Measurements from ENCODE around the gene HIPK4. TPM values are rescaled to one million over a fixed set of nuclear protein-coding genes. Genes with fewer than 3 reads are reported as not detected.

HIPK4 gene
- total and polyA plus RNA-seq, 2 of the 4 experiments (the other 2 are of a cell fraction): 0.12 to 0.18 TPM

GRCh38 chr19:40365613-40366401 lies 24.2 kb downstream of the HIPK4 start:
- H2AK9ac ChIP-seq (replicated peaks; ENCODE audit: low read depth, low read length, poor library complexity): peak overlapping the region; percentile 21
- DNase-seq (peak; percentile 71), ATAC-seq (ENCODE audit: low read depth) (peak; percentile 97)
- no TSS peak for BruUV-seq (replicated peaks)
- H3K9ac ChIP-seq (ENCODE audit: low read depth, low read length): peak overlapping the region; percentile 93
- peak overlapping the region; percentile 64 for H3K23ac ChIP-seq (ENCODE audit: low read depth, low read length)
- peak overlapping the region; percentile 89 for H3K14ac ChIP-seq (replicated peaks; ENCODE audit: low read depth, low read length)
- peaks cover 31% of the 10 kb centered on the region for H3K36me3 ChIP-seq (ENCODE audit: control insufficient read depth, insufficient read depth, low read length)
- H2BK20ac ChIP-seq (ENCODE audit: low read depth, low read length): no peak overlapping the region
- H3K27ac ChIP-seq (ENCODE audit: insufficient read depth, low read length): peak overlapping the region; percentile 85
- peaks cover 10% of the 10 kb centered on the region for H3K4me1 ChIP-seq (ENCODE audit: control insufficient read depth, insufficient read depth, low read length)
- no peaks in the 10 kb centered on the region for H3K9me3 ChIP-seq (ENCODE audit: control insufficient read depth, insufficient read depth, low read length)
- intact Hi-C loops (cut with micrococcal nuclease) (no loop called here), in situ Hi-C loops (cut with MboI; ENCODE audit: low sequenced_read_pairs) (no loop called here), dilution Hi-C loops (cut with HindIII; ENCODE audit: low sequenced_read_pairs, unreplicated experiment) (no loop called here)
- 0 out of 2 replicates have a peak overlapping the region, but pooled peaks have one; percentile 42 for H3K56ac ChIP-seq (ENCODE audit: extremely low read depth, insufficient read depth, low read length)
- H4K5ac ChIP-seq (ENCODE audit: low read depth, low read length): peak overlapping the region; percentile 65
- no peaks in the 10 kb centered on the region for H4K20me1 ChIP-seq (ENCODE audit: insufficient read depth, low read length)
- H4K91ac ChIP-seq (ENCODE audit: insufficient read depth, low read depth, low read length): peak overlapping the region; percentile 48; the same call in 1 of the 2 replicates
- no peaks in the 10 kb centered on the region for H3K27me3 ChIP-seq (ENCODE audit: control insufficient read depth, insufficient read depth, low read length)
- H3K18ac ChIP-seq (ENCODE audit: low read depth, low read length): peak overlapping the region; percentile 76; the same call in 1 of the 2 replicates
- ChIA-PET POLR2A (ENCODE audit: unreplicated experiment) (interaction anchor here (0.6 to 1.0 kb wide), 2 partner anchors 18 to 68 kb away, joined by 3 to 16 read pairs; partner anchors contain the start of genes C19orf47 and PLD3), CTCF (interaction anchor here (0.6 kb wide), 1 partner anchor 61 kb away, joined by 3 read pairs; no protein-coding TSS in a partner anchor)
- TF ChIP-seq, protein P1, sequence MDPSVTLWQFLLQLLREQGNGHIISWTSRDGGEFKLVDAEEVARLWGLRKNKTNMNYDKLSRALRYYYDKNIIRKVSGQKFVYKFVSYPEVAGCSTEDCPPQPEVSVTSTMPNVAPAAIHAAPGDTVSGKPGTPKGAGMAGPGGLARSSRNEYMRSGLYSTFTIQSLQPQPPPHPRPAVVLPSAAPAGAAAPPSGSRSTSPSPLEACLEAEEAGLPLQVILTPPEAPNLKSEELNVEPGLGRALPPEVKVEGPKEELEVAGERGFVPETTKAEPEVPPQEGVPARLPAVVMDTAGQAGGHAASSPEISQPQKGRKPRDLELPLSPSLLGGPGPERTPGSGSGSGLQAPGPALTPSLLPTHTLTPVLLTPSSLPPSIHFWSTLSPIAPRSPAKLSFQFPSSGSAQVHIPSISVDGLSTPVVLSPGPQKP (IDR thresholded peaks at IDR 0.05; ENCODE audit: borderline replicate concordance, low read depth, low read length): no peak
- TF ChIP-seq, protein P2, sequence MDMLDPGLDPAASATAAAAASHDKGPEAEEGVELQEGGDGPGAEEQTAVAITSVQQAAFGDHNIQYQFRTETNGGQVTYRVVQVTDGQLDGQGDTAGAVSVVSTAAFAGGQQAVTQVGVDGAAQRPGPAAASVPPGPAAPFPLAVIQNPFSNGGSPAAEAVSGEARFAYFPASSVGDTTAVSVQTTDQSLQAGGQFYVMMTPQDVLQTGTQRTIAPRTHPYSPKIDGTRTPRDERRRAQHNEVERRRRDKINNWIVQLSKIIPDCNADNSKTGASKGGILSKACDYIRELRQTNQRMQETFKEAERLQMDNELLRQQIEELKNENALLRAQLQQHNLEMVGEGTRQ (IDR thresholded peaks at IDR 0.05; ENCODE audit: low read depth, low read length): no peak
- TF ChIP-seq POLR2A (IDR thresholded peaks at IDR 0.05; ENCODE audit: low read depth, low read length) (no peak), RAD21 (IDR thresholded peaks at IDR 0.05; ENCODE audit: low read length) (no peak), MAFK (IDR thresholded peaks at IDR 0.05; ENCODE audit: low read depth, low read length) (no peak), CHD1 (IDR thresholded peaks at IDR 0.05; ENCODE audit: low read depth, low read length) (no peak), RFX5 (IDR thresholded peaks at IDR 0.05; ENCODE audit: low read depth, low read length) (no peak), BHLHE40 (IDR thresholded peaks at IDR 0.05; ENCODE audit: low read depth, low read length) (no peak), CEBPB (IDR thresholded peaks at IDR 0.05; ENCODE audit: low read depth, low read length) (peak; percentile 70), MAZ (IDR thresholded peaks at IDR 0.05; ENCODE audit: borderline replicate concordance, low read depth, low read length) (peak; percentile 14; the same call in 1 of the 2 replicates), FOS (IDR thresholded peaks at IDR 0.05; ENCODE audit: low read depth, low read length) (no peak), RCOR1 (IDR thresholded peaks at IDR 0.05; ENCODE audit: insufficient replicate concordance, low read length) (no peak), NFE2L2 (IDR thresholded peaks at IDR 0.05; ENCODE audit: low read depth, low read length) (no peak), SMC3 (IDR thresholded peaks at IDR 0.05; ENCODE audit: low read depth, low read length) (no peak)
- H2AFZ ChIP-seq (replicated peaks; ENCODE audit: low read length, poor library complexity): peak overlapping the region; percentile 90
- peaks cover 12% of the 10 kb centered on the region for H3K9me1 ChIP-seq (ENCODE audit: insufficient read depth, low read length)
- peak overlapping the region; percentile 65 for H3K4ac ChIP-seq (ENCODE audit: low read depth, low read length)
- H3K4me2 ChIP-seq (ENCODE audit: low read depth, low read length): peak overlapping the region; percentile 94
- 0% methylated on average over 3 of the region's 28 CpGs; no CpG with 5 or more reads in 1 of the 2 experiments for WGBS, 2 experiments (ENCODE audit: extremely low coverage in 2 of 2, insufficient read length in 1 of 2)
- peak overlapping the region; percentile 81 for H2AK5ac ChIP-seq (ENCODE audit: low read depth, low read length)
- peaks cover 9 to 32% of the 10 kb centered on the region in 2 experiments for H3K79me1 ChIP-seq (ENCODE audit: low read depth in 1 of 2, low read length in 2 of 2)
- no peak overlapping the region; the same call in 2 of the 3 replicates for H2BK15ac ChIP-seq (ENCODE audit: low read depth, low read length)
- peak overlapping the region; percentile 66 to 99 for H4K8ac ChIP-seq (ENCODE audit: low read depth in 2 of 2, low read length in 2 of 2)
- H2BK5ac ChIP-seq (ENCODE audit: low read depth, low read length, poor library complexity, severe bottlenecking): peak overlapping the region; percentile 63
- H3K4me3 ChIP-seq (ENCODE audit: insufficient read depth, low read depth, low read length): peak overlapping the region; percentile 72
- 0 out of 2 replicates have a peak overlapping the region, but pooled peaks have one; percentile 46 for H2BK120ac ChIP-seq (ENCODE audit: low read depth, low read length)

Measured in IMR-90 (cell line).